ENCODE data around the gene STRA8.

The STRA8 gene

GRCh38 chr7:135192914-135193536, 40.6 kb upstream of the STRA8 start:
- Histone ChIP-seq H2AFZ (no peak overlapping the region), H3K27me3 (ENCODE audit: control insufficient read depth, insufficient read depth, low read length) (no peaks in the 10 kb centered on the region), H3K36me3 (ENCODE audit: control insufficient read depth, insufficient read depth, low read length) (no peaks in the 10 kb centered on the region), H3K4me1 (no peaks in the 10 kb centered on the region), H3K9me3 (ENCODE audit: control insufficient read depth, low read length) (no peaks in the 10 kb centered on the region), H3K9ac (no peak overlapping the region), H3K79me2 (no peaks in the 10 kb centered on the region), H3K4me3 (ENCODE audit: low read depth, low read length) (no peak overlapping the region), H3K27ac (no peak overlapping the region), H3K4me2 (ENCODE audit: low read length) (no peak overlapping the region)
- TF ChIP-seq, protein P1, sequence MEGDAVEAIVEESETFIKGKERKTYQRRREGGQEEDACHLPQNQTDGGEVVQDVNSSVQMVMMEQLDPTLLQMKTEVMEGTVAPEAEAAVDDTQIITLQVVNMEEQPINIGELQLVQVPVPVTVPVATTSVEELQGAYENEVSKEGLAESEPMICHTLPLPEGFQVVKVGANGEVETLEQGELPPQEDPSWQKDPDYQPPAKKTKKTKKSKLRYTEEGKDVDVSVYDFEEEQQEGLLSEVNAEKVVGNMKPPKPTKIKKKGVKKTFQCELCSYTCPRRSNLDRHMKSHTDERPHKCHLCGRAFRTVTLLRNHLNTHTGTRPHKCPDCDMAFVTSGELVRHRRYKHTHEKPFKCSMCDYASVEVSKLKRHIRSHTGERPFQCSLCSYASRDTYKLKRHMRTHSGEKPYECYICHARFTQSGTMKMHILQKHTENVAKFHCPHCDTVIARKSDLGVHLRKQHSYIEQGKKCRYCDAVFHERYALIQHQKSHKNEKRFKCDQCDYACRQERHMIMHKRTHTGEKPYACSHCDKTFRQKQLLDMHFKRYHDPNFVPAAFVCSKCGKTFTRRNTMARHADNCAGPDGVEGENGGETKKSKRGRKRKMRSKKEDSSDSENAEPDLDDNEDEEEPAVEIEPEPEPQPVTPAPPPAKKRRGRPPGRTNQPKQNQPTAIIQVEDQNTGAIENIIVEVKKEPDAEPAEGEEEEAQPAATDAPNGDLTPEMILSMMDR (IDR thresholded peaks at IDR 0.05): no peak

GRCh38 chr7:135193615-135194081, 40.0 kb upstream of the STRA8 start:
- Histone ChIP-seq H2AFZ (no peak overlapping the region), H3K9ac (no peak overlapping the region), H3K4me3 (ENCODE audit: low read depth, low read length) (no peak overlapping the region), H3K9me3 (ENCODE audit: control insufficient read depth, low read length) (no peaks in the 10 kb centered on the region), H3K4me2 (ENCODE audit: low read length) (no peak overlapping the region), H3K79me2 (no peaks in the 10 kb centered on the region), H3K4me1 (no peaks in the 10 kb centered on the region), H3K36me3 (ENCODE audit: control insufficient read depth, insufficient read depth, low read length) (no peaks in the 10 kb centered on the region), H3K27ac (no peak overlapping the region), H3K27me3 (ENCODE audit: control insufficient read depth, insufficient read depth, low read length) (no peaks in the 10 kb centered on the region)
- TF ChIP-seq, protein P1 (IDR thresholded peaks at IDR 0.05): no peak

GRCh38 chr7:135194494-135195095, 39.0 kb upstream of the STRA8 start:
- H3K27me3 ChIP-seq (ENCODE audit: control insufficient read depth, insufficient read depth, low read length): no peaks in the 10 kb centered on the region
- no peak overlapping the region for H3K4me2 ChIP-seq (ENCODE audit: low read length)
- no peak overlapping the region for H3K4me3 ChIP-seq (ENCODE audit: low read depth, low read length)
- TF ChIP-seq, protein P1 (IDR thresholded peaks at IDR 0.05): no peak
- H3K9ac ChIP-seq: no peak overlapping the region
- H3K79me2 ChIP-seq: no peaks in the 10 kb centered on the region
- no peaks in the 10 kb centered on the region for H3K4me1 ChIP-seq
- no peaks in the 10 kb centered on the region for H3K36me3 ChIP-seq (ENCODE audit: control insufficient read depth, insufficient read depth, low read length)
- no peak overlapping the region for H2AFZ ChIP-seq
- no peak overlapping the region for H3K27ac ChIP-seq
- H3K9me3 ChIP-seq (ENCODE audit: control insufficient read depth, low read length): no peaks in the 10 kb centered on the region

- Histone ChIP-seq H3K9ac (no peak overlapping the region), H3K79me2 (no peaks in the 10 kb centered on the region), H3K4me2 (ENCODE audit: low read length) (no peak overlapping the region), H3K36me3 (ENCODE audit: control insufficient read depth, insufficient read depth, low read length) (no peaks in the 10 kb centered on the region), H3K4me3 (ENCODE audit: low read depth, low read length) (no peak overlapping the region), H3K4me1 (no peaks in the 10 kb centered on the region), H3K27ac (no peak overlapping the region), H3K9me3 (ENCODE audit: control insufficient read depth, low read length) (no peaks in the 10 kb centered on the region), H3K27me3 (ENCODE audit: control insufficient read depth, insufficient read depth, low read length) (no peaks in the 10 kb centered on the region), H2AFZ (no peak overlapping the region)
- TF ChIP-seq, protein P1 (IDR thresholded peaks at IDR 0.05): no peak
Observed at GRCh38 chr7:135195156-135195555, 38.5 kb upstream of the STRA8 start.

All from parathyroid adenoma (tissue), 2 donors.